Stimulated activated CD8-positive, alpha-beta memory T cell treated with anti-CD3 and anti-CD28 coated beads, Interleukin-15, amount 100 ng/mL, for 1 hour (primary cell): ENCODE measurements around the gene SMPD4.
"Not testable (repeated sequence)": the region's sequence is repeated elsewhere in the genome, so short reads cannot be mapped to it uniquely, and the experiment has no call there.

Experiments
- DNase-seq: peaks from one replicate; pipeline ENCODE4 v3.0.0-alpha.2; 2020; ENCODE audit warnings: low read depth

Gene SMPD4

GRCh38 chr2:130139331-130140280 lies 41.8 kb downstream of the SMPD4 start:
- DNase-seq: not testable (repeated sequence)

GRCh38 chr2:130138841-130139251 lies 42.6 kb downstream of the SMPD4 start:
- not testable (repeated sequence) for DNase-seq

- DNase-seq: not testable (repeated sequence)
Measured at GRCh38 chr2:130138326-130138725, 43.1 kb downstream of the SMPD4 start.

GRCh38 chr2:130137118-130137517 lies 44.3 kb downstream of the SMPD4 start:
- DNase-seq: not testable (repeated sequence)

- DNase-seq: not testable (repeated sequence)
Measured at GRCh38 chr2:130136546-130136945, 44.9 kb downstream of the SMPD4 start.

- no peak for DNase-seq
Measured at GRCh38 chr2:130135692-130136541, 45.5 kb downstream of the SMPD4 start.

GRCh38 chr2:130129120-130129829 lies 52.1 kb downstream of the SMPD4 start, which contains the start of gene POTEF:
TSS of gene POTEF (minus strand) at chr2:130129222. CDS start at chr2:130120515, 8,707 bp downstream.
- DNase-seq: not testable (repeated sequence)

DNA sequence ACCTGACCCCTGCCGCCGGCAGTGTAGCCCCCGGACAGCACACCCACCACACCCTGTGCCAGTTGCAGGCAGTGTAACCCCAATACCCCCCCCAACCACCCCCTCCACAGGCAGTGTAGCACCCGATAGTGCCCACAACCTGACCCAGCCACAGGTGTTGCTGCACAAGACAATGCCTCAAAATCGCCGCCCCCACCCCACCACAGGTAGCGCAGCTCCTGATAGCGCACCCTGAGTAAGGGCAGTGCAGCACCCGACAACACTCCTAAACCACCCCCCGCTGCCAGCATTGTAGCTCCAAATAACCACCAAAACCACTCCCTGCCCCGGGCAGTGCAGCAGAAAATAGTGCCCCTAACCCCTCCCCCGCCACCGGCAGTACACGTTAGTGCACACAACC lies 52.9 kb downstream of the SMPD4 start:
- not testable (repeated sequence) for DNase-seq

DNA sequence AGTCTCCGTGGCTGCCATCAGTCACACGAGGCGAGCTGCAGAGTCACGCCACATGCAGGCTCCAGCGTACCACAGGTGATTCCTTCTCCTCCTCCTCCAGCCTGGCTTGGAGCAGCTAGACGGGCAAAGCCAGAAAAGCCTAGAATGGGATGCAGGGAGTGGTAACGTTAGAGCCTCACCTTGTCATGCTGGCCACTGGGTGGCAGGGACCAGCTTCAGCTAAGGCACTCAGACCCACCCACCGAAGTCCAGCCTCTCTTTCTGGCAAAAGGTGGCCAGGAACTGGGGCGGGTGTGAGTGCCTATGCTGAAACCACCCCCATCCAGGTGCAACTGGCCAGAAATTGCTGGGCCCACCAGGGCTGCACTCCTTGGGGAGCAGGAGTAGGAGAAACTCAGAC lies 53.7 kb downstream of the SMPD4 start:
- DNase-seq: not testable (repeated sequence)

GRCh38 chr2:130120924-130121323 lies 60.5 kb downstream of the SMPD4 start:
- DNase-seq: not testable (repeated sequence)

DNA sequence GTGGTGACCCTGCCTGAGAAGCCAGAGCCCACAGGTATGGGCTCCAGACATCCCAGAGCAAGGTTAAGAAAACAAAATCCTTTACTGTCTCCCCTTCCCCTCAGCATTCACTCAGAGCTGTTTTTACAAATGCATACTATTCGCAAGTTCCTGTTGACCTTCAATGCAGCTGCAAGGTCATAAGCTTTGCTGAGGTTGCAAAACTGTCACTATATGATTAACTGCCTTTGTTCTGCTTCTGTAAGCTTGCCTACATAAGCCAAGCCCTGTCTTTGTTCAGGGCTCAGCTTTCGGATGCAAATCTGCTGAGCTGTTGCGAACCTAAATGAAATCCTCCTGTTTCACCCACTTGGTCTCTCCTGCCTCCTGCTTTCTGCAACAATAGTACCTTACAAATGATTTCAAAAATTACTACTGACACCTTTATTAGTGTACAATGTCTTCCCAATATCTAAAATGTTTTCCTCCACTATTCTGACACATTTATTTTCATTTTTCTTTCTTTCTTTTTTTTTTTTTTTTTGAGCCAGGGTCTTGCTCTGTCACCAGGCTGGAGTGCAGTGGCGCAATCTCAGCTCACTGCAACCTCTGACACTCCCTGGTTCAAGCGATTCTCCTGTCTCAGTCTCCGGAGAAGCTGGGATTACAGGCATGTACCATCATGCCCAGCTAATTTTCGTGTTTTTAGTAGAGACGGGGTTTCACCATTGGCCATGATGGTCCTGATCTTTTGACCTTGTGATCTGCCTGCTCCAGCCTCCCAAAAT lies 78.6 kb downstream of the SMPD4 start:
- DNase-seq: not testable (repeated sequence)
